MM.1S (cell line): Measurements from ENCODE around the gene NR2E1.

Experiments used
- CTCF ChIP-seq: fragments of 300-600 bp; sonication (generic); IDR thresholded peaks from 2 replicates; pipeline ENCODE4 v1.5.1; 2016; ENCODE audit warnings: antibody characterized with exemption, low read length, mixed read lengths
- EZH2 ChIP-seq: fragments of 300-600 bp; sonication (generic); optimal IDR thresholded peaks from 2 replicates; pipeline ENCODE3; 2017; ENCODE audit warnings: low read depth, mild to moderate bottlenecking, antibody characterized with exemption, low read length, mixed read lengths
- EZH2phosphoT487 ChIP-seq: fragments of 300-600 bp; sonication (generic); IDR thresholded peaks from 2 replicates; pipeline ENCODE4 v1.6.1; 2018; ENCODE audit warnings: antibody characterized with exemption, low read length

- TF ChIP-seq CTCF (peak; percentile 32), EZH2phosphoT487 (no peak), EZH2 (no peak)
These were observed 3.0 kb downstream of the NR2E1 start for GRCh38 chr6:108168501-108169463.
